HG02642 (cell line): ENCODE data around the gene GPNMB.
"Not testable (repeated sequence)": the region's sequence is repeated elsewhere in the genome, so short reads cannot be mapped to it uniquely, and the experiment has no call there.

Source experiments
- ATAC-seq: cut with Tn5 transposase; IDR thresholded peaks from one replicate; pipeline ENCODE4 v1.9.1; 2021; ENCODE audit warnings: mild to moderate bottlenecking; ENCODE audit not compliant: unreplicated experiment, poor library complexity

GPNMB gene

GRCh38 chr7:23294549-23295400 lies 48.2 kb downstream of the GPNMB start:
- no peak for ATAC-seq

GRCh38 chr7:23295401-23295697 lies 48.8 kb downstream of the GPNMB start:
- no peak for ATAC-seq

DNA sequence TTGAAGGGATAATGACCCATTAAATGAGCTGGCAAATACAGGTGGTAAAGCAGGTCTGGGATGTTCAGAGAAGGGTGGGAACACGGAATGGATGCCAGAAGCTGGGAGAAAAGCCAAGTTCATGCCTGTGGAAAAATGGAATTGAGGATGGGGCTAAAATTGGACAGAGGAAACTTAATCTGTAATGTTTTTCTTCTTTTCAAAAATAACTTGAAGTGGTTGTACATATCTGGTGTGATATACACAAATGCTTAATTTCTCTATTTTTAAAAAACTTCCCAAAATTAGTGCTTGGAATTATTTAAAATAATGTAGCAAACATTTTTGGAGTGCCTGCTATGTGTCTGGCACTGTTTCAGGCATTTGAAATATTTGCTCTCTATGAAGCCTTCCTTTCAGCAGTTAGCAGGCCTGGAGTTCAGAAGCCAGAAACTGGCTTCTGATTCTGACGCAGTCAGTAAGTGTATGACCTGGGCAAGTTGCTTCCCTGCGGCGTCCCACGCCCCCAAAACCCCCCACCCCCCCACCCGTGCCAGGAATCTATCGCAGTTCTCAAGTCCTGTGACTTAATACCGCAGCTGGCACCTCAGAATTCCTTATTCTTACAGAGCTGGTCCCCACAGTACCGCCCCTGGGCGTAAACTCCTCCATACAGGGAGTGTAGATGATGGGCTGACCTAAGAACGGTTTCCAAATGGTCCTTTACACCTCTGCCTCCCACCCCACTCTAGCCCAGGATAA lies 51.7 kb downstream of the GPNMB start:
- no peak for ATAC-seq

DNA sequence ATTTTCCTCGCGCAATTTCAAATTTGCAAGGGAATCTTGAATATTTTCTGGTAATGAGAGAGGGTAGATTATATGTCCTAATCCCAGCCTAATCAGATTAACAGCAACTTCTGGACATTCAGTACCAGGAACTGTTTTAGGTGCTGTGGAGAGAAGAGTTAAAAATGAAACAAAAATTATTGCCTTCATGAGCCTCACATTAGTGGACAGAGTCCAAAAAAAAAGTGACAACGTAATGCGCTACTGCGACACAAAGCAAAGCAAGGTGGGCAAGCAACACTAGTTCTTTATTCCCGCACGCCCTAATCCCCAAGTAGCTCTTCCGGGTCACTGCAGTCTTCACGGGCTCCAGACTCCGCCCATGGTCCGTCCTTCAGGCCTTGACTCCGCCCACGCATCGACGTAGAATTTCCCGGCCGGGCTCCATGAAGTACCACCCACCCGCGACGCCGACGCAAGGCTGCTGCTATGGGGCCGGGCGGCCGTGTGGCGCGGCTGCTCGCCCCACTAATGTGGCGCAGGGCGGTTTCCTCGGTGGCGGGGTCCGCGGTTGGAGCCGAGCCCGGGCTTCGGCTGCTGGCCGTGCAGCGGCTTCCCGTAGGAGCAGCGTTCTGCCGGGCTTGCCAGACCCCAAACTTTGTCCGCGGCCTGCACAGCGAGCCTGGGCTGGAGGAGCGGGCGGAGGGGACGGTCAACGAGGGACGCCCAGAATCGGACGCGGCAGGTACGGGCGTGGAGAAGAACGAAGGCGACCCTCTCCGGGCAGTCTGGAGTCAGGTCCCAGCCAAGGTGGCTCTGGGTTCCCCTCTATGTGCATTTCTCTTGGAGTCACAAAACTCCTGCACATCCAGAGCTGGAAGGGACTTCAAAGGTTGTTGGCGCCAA lies 52.6 kb downstream of the GPNMB start, which contains the start of gene MALSU1:
TSS of gene MALSU1 (plus strand) at position 455 of the 885 bp plus-strand sequence. CDS start at position 469, 14 bp downstream.
- peak; percentile 99 for ATAC-seq

DNA sequence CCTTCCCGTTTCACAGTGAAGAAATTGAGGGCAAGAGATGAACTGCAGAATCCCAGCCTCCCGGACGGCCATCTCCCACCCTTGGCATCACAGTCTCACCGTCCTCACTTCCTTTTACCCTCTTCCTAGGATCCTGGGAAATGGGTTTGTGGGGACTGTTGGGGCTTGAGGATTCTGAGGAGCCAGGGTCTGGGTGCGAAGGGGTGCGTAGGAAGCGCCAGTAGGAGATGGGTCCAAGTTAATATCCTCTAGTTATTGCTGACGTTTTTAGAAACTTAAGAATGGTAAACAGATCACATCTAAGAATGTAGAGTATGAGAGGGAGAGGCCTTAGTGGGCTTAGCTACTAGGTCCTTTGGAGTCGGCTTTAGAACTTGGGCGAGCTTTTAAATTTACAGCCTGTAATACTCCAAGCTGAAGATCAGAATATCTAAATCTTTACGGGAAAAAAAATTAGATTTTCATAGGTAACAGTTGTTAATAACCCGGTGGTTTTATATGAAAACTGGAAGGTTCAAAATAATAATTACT lies 53.3 kb downstream of the GPNMB start:
- peak; percentile 7 for ATAC-seq

DNA sequence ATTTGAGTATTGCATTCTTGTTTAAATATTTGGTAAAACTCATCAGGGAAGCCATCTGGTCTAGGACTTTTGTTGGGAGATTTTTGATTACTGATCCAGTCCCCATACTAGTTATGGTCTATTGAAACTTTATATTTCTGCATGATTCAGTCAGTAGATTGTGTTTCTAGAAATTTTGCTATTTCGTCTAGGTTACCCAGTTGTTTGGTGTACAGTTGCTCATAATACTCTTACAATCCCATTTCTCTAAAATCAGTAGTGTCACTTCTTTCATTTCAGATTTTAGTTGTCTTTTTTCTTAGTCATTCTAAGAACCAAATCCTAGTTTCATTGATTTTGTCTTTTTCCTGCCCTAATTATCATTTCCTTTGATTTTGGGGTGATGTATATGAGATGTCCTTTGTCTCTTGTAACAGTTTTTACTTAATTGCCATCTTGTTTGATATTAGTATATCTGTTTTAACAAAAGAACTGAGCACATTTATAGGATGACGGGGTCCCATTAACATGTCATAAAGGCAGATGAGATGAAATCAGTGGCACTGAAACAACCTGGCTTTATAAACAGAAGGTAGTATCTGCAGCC lies 60.5 kb downstream of the GPNMB start:
- no peak for ATAC-seq

DNA sequence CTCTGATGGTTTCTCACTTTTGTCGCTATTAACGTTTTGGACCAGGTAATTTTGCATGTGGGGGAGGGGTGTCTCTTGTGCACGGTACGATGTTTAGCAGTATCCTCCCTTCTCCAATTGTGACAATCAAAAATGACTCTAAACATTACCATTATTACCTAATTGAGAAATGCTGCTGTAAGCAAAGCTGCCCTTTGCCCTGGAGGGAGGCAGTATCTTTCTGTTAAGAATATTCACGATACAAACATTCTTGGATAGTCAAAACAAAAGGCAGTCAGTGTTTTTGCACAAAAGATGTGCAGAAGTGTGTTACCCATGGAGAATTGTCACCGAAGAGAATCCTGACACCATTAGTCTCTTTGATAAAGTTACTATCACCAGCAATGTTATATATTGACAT lies 62.2 kb downstream of the GPNMB start:
- no peak for ATAC-seq

GRCh38 chr7:23312141-23312540 lies 65.6 kb downstream of the GPNMB start:
- not testable (repeated sequence) for ATAC-seq

- no peak for ATAC-seq
Measured at GRCh38 chr7:23315366-23315765, 68.8 kb downstream of the GPNMB start.
